Mucosa of descending colon (tissue), 3 donors: ENCODE measurements around the gene EIF3K. TPM values are rescaled to one million over a fixed set of nuclear protein-coding genes. Genes with fewer than 3 reads are reported as not detected.

Experiments used
- ATAC-seq: fragments of 200-7000 bp; cut with Tn5 transposase; one replicate; pipeline ENCODE4 v1.9.1; 2020; ENCODE audit warnings: mild to moderate bottlenecking, moderate library complexity
- DNase-seq, 3 donors: peaks; one replicate each; pipeline ENCODE4 v3.0.0-alpha.2; 2020
- H3K36me3 ChIP-seq: fragments of 200-600 bp; one replicate; pipeline ENCODE4 v1.8.0; 2021; ENCODE audit warnings: low read depth, mild to moderate bottlenecking
- H3K4me1 ChIP-seq: fragments of 200-600 bp; one replicate; pipeline ENCODE4 v1.8.0; 2021; ENCODE audit warnings: low read depth, mild to moderate bottlenecking
- H3K4me3 ChIP-seq: fragments of 200-600 bp; one replicate; pipeline ENCODE4 v1.8.0; 2021; ENCODE audit warnings: mild to moderate bottlenecking
- H3K9me3 ChIP-seq: fragments of 200-600 bp; one replicate; pipeline ENCODE4 v1.8.0; 2021; ENCODE audit warnings: mild to moderate bottlenecking
- intact Hi-C, 2 donors: fragments of 100-400 bp; cut with DNase I in 1 of 2; cut with micrococcal nuclease in 1 of 2; formaldehyde crosslinking; loops; one replicate each; pipeline versions ENCODE4 v1.11.0 to v1.11.1; 2022; cut with DNase I, micrococcal nuclease
- total RNA-seq, 3 donors: library from RNA; stranded (reverse); fragmentation: NEBNext Ultra II Directional in 2 of 3; extraction: Animal tissue kit (Norgen Biotek cat#: 25700) in 2 of 3; gene quantifications; one replicate each; pipeline versions ENCODE4 v1.2.1 to v1.2.4, GENCODE V29; 2021 to 2023
- TF ChIP-seq, protein P1 (sequence below): fragments of 200-600 bp; IDR thresholded peaks from one replicate; pipeline ENCODE4 v1.8.0; 2022; ENCODE audit warnings: antibody characterized with exemption, mild to moderate bottlenecking
- donor health status: DM: no; HTN: no; CAD: no; lungs with moderate emphysema.
- donor health status: DM: no; HTN: no; CAD: no.
- donor health status: DM: no; HTN: yes; CAD: no.

EIF3K gene
- total RNA-seq, 3 donors from 2014 or later = 338 to 393 (median 350) TPM

DNA sequence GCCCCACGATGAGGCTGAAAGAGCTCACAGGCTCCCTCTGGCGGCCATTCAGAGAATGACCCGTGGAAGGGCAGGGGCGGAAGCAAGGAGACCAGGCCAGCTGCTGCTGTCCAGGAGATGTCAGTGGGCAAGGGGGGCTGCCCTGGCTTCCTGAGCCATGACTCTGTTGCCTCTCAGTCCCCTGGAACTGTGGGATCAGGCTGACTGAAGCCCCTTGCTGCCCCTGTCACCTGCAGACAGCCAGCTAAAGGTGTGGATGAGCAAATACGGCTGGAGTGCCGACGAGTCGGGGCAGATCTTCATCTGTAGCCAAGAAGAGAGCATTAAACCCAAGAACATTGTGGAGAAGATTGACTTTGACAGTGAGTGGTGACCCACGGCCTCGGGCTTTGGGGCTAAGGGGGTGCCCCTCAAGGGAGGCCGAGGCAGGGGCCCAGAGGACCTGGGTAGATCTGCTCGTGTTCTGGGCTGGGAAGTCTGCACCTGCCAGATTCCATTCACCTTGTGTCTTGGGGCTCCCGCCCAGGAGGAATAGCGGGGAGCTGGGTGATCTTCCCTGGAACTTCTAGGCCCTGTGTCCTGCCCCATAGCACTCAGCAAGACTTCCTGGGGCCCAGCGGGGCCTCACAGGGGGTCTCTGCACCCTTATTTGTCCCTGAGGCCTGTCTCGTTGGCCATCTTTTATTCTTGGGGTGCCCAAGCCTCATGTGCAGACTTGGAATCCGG is 15.9 kb downstream of the EIF3K start:
- DNase-seq = peak; percentile 79 to 88 (median 86)
- intact Hi-C loops = loop anchor here in 1 of 2 donors (10.0 kb wide), 1 partner anchor 230 kb away; the partner anchor contains the start of gene FAM98C
- no peaks in the 10 kb centered on the region for H3K9me3 ChIP-seq
- H3K4me3 ChIP-seq = no peak overlapping the region
- ATAC-seq = peak; percentile 41
- TF ChIP-seq, protein P1, sequence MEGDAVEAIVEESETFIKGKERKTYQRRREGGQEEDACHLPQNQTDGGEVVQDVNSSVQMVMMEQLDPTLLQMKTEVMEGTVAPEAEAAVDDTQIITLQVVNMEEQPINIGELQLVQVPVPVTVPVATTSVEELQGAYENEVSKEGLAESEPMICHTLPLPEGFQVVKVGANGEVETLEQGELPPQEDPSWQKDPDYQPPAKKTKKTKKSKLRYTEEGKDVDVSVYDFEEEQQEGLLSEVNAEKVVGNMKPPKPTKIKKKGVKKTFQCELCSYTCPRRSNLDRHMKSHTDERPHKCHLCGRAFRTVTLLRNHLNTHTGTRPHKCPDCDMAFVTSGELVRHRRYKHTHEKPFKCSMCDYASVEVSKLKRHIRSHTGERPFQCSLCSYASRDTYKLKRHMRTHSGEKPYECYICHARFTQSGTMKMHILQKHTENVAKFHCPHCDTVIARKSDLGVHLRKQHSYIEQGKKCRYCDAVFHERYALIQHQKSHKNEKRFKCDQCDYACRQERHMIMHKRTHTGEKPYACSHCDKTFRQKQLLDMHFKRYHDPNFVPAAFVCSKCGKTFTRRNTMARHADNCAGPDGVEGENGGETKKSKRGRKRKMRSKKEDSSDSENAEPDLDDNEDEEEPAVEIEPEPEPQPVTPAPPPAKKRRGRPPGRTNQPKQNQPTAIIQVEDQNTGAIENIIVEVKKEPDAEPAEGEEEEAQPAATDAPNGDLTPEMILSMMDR = peak; percentile 88
- H3K4me1 ChIP-seq = peaks cover 22% of the 10 kb centered on the region
- H3K36me3 ChIP-seq = no peaks in the 10 kb centered on the region

DNA sequence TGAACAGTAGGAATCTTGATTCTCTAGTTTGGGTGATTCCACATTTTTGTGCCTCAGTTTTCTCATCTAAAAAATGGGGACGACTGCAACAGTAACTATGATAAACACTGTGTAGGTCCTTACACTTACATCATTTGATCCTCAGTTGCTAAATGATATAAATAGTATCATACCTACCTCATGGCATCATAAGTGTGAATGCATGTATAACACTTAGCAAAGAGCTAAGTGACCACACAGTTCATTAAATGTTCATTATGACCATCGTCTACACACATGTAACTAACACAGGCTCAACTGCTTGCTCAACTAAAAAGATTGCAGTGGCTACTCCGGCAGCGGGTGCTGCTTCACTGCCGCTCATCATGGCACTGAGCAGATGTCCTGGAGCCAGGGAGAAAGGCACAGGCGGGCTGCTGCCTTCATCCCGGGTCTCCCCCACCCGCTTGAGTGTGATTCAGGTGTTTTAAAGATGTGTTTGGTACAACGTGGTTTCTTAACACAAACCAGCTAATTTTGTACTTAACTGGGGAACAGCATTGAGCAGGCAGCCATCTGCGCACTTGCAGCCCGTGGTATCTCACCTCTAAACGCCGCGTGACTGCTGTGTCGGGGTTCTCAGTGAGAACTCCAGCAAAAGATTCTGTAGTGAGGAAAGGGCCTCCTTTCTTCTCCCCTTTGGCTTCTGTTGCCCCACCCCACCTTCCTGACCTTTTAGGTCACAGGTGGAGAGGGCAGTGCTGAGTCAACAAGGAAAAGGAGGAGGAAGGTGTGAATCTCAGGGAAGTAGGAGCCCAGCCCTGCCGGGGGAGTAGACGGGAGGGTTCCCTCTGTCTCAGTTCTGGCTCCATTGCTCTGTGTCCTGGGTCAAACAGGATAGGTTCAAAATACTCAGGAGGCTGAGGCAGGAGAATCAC is 16.8 kb downstream of the EIF3K start:
- no peaks in the 10 kb centered on the region for H3K36me3 ChIP-seq
- H3K4me1 ChIP-seq = peaks cover 22% of the 10 kb centered on the region
- DNase-seq (peak in 1 of 3 donors; percentile 50), ATAC-seq (peak; percentile 24)
- H3K4me3 ChIP-seq = no peak overlapping the region
- no peaks in the 10 kb centered on the region for H3K9me3 ChIP-seq
- intact Hi-C loops = loop anchor here in 1 of 2 donors (10.0 kb wide), 1 partner anchor 231 kb away; the partner anchor contains the start of gene FAM98C
- TF ChIP-seq, protein P1 = no peak

DNA sequence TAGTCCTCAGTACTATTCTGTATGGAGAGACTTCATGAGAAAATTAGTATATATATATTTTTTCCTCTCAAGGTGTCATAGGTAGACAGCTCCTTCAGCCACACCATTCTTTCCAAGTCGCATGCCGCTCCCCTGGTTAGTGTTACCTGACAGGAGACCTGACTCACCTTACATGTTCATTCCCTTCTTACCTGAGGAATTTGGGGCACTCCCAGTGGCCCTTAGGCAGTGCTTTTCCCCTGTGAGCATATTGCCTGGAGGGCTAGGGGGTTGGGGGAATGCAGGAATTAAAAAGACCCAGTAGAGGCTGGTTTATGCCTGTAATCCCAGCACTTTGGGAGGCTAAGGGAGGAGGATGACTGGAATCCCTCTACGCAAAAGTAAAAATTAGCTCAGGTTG is 19.5 kb downstream of the EIF3K start:
- Histone ChIP-seq H3K4me1 (peaks cover 26% of the 10 kb centered on the region), H3K9me3 (no peaks in the 10 kb centered on the region), H3K4me3 (no peak overlapping the region), H3K36me3 (no peaks in the 10 kb centered on the region)
- no peak for ATAC-seq
- TF ChIP-seq, protein P1 = no peak
- no peak for DNase-seq
- intact Hi-C loops = loop anchor here in 1 of 2 donors (10.0 kb wide), 1 partner anchor 234 kb away; the partner anchor contains the start of gene FAM98C

DNA sequence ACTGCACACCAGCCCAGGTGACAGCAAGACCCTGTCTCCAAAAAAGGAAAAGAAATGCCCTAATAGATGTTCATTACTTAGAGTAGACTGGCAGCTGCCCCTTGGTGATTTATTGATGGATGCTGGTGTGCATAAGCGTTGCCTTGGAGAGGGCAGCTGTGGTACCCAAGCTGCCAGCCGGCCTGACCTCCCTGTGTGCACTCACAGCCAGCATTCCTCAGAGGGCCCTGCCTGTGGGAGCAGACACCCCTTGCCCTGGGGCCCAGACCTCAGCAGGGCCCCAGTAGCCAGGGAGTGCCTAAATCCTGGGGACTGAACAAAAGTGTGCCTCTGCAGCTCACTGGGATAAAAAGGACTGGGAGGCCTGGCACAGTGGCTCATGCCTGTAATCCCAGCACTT is 20.7 kb downstream of the EIF3K start:
- intact Hi-C loops = loop anchor here in 1 of 2 donors (10.0 kb wide), 1 partner anchor 235 kb away; the partner anchor contains the start of gene FAM98C
- no peaks in the 10 kb centered on the region for H3K36me3 ChIP-seq
- H3K4me3 ChIP-seq = no peak overlapping the region
- H3K9me3 ChIP-seq = no peaks in the 10 kb centered on the region
- TF ChIP-seq, protein P1 = no peak
- DNase-seq (no peak), ATAC-seq (no peak)
- H3K4me1 ChIP-seq = peaks cover 29% of the 10 kb centered on the region

DNA sequence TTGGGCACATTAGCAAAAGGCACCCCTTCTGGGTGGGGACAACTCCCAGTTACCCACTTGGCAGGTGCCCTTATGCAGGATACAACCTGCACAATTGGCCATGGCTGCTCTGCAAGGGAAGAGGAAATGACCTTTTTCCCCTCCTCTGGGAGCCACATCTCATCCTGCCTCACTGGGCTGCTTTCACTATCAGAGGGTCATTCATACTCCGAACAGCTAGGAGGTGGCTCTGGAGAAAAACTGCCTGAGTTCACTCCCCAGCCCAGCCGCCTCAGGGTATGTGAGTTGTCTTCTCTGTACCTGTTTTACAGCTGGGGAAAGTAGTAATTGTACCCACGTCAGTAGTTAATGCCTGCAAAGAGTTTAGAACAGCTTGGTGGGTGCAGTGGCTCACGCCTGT is 21.4 kb downstream of the EIF3K start:
- Histone ChIP-seq H3K9me3 (no peaks in the 10 kb centered on the region), H3K36me3 (no peaks in the 10 kb centered on the region), H3K4me3 (no peak overlapping the region), H3K4me1 (peaks cover 29% of the 10 kb centered on the region)
- ATAC-seq (peak; percentile 30), DNase-seq (no peak)
- TF ChIP-seq, protein P1 = no peak
- intact Hi-C loops = no loop called here
